Amygdala (tissue), 56 donors: ENCODE measurements around the gene TUBB8.
"Not testable (repeated sequence)": the region's sequence is repeated elsewhere in the genome, so short reads cannot be mapped to it uniquely, and the experiment has no call there.

Experiments used
- DNase-seq, 56 donors: peaks; one replicate each; lab custom pipeline; 2025; lab: John Stamatoyannopoulos, UW

TUBB8 gene

GRCh38 chr10:49926-50325 is 830 bp upstream of the TUBB8 start:
- DNase-seq = not testable (repeated sequence)

DNA sequence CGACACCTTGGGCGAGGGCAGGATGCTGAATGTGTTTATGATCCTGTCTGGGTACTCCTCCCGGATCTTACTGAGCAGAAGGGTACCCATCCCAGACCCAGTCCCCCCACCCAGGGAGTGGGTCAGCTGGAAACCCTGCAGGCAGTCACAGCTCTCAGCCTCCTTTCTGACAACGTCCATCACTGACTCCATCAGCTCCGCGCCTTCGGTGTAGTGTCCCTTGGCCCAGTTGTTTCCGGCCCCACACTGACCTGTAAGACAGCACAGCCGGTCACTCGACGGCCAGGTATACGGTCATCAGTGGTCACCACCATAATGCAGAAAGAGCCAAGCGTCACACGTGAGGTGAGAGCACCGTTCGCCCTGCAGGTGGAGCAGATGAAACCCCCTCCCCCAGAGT is 1.2 kb downstream of the TUBB8 start:
- DNase-seq = not testable (repeated sequence)

- DNase-seq = not testable (repeated sequence)
Measured at GRCh38 chr10:13315-13635, 35.8 kb downstream of the TUBB8 start.

DNA sequence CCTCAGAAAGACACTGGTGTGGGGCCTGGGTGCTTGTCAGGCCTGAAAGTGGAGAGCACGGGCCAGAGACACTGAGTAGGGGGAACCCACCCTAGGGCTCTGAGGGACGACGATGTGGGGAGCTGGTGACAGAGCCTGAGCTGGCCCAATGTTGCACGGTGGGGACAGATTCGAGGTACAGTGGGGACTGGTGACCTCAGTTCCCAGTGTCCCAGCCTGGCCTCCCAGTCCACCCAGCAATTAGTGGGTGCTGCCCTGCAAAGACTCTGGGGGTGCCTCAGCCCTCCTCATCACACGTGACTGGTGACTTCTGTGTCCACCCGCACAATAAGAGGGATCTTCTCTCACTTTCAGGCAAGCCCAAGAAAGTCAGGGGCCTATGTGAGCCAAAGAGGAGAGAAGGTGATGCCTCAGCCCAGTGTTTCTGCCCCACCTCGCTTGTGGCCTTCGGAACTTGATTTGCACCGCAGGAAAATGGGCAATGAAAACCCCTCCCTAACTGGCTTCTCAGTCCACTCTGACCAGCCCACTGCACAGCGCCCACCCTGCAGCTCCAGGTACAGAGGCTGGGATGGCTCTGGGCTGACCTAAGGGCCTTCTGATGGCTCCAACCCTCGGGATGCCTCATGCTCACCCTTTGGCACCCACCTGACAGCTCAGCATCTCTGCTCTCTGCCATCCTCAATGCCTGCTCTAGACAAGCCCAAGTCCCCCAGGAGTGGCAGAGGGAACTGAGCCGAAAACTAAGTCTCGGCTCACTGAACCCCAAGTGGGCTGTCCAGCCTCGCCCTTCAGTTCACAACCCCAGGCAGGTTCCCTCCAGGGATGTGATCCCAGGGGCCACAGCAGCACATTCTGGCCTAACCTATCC is 36.4 kb downstream of the TUBB8 start:
- not testable (repeated sequence) for DNase-seq

GRCh38 chr10:11260-11659 is 37.8 kb downstream of the TUBB8 start:
- DNase-seq = not testable (repeated sequence)

GRCh38 chr10:10261-10971 is 38.7 kb downstream of the TUBB8 start:
- not testable (repeated sequence) for DNase-seq
